Heart right ventricle (tissue), 16 donors: Measurements from ENCODE around the gene CLCN1. TPM values are rescaled to one million over a fixed set of nuclear protein-coding genes. Genes with fewer than 3 reads are reported as not detected.

Experiments used
- ATAC-seq, 8 donors: fragments of 200-7000 bp; cut with Tn5 transposase; one replicate each; pipeline ENCODE4 v1.9.1; 2020; ENCODE audit warnings: mild to moderate bottlenecking in 8 of 8, moderate library complexity in 8 of 8, moderate number of reproducible peaks in 1 of 8
- DNase-seq, 2 donors: peaks; one replicate each; pipeline ENCODE4 v3.0.0-alpha.2; 2020
- H3K27ac ChIP-seq, 10 donors: fragments of 200-600 bp; sonication (generic) in 2 of 10; one replicate each; pipeline versions ENCODE4 v1.5.0 to v1.8.0; 2020 to 2022; ENCODE audit warnings: mild to moderate bottlenecking in 3 of 10
- H3K27me3 ChIP-seq, 7 donors: fragments of 200-600 bp; one replicate each; pipeline ENCODE4 v1.8.0; 2021 to 2022; ENCODE audit warnings: mild to moderate bottlenecking in 2 of 7
- H3K36me3 ChIP-seq, 9 donors: fragments of 200-600 bp; sonication (generic) in 1 of 9; one replicate each; pipeline versions ENCODE4 v1.5.0 to v1.8.0; 2020 to 2022; ENCODE audit warnings: mild to moderate bottlenecking in 2 of 9
- H3K4me1 ChIP-seq, 9 donors: fragments of 200-600 bp; sonication (generic) in 1 of 9; one replicate each; pipeline versions ENCODE4 v1.5.0 to v1.8.0; 2020 to 2022; ENCODE audit warnings: mild to moderate bottlenecking in 4 of 9
- H3K4me3 ChIP-seq, 10 donors: fragments of 200-600 bp; sonication (generic) in 2 of 10; one replicate each; pipeline versions ENCODE4 v1.5.0 to v1.8.0; 2020 to 2022; ENCODE audit warnings: mild to moderate bottlenecking in 7 of 10, moderate library complexity in 2 of 10
- H3K9me3 ChIP-seq, 11 donors: fragments of 200-600 bp in 10 of 11; sonication (generic) in 2 of 11; one replicate each; pipeline versions ENCODE4 v1.5.0 to v1.8.0; 2013 to 2022; ENCODE audit warnings: mild to moderate bottlenecking in 2 of 11, control low read depth in 1 of 11, moderate library complexity in 1 of 11
- WGBS, 2 donors: extraction: QIAGEN DNeasy Blood & Tissue Kit; methylation state at CpG; one replicate each; pipeline ENCODE4 v1.1.7; 2013; ENCODE audit warnings: inconsistent platforms in 1 of 2; 5-methylcytosine and 5-hydroxymethylcytosine counted together
- intact Hi-C, 10 donors: fragments of 100-400 bp; cut with DNase I; formaldehyde crosslinking; loops; one replicate each; pipeline versions ENCODE4 v1.11.1 to v1.14.2; 2022
- polyA plus RNA-seq, 2 donors: library from polyadenylated mRNA; stranded (reverse); fragments of 200-250 nt; gene quantifications; one replicate each; pipeline ENCODE4 v1.2.3, GENCODE V29; 2013
- total RNA-seq, 10 donors: library from RNA; stranded (reverse); fragmentation: NEBNext Ultra II Directional in 3 of 10; extraction: Animal tissue kit (Norgen Biotek cat#: 25700) in 3 of 10; gene quantifications; one replicate each; pipeline versions ENCODE4 v1.2.1 to v1.2.4, GENCODE V29; 2021 to 2023
- TF ChIP-seq, protein P1 (sequence below), 9 donors: fragments of 200-600 bp; sonication (generic) in 2 of 9; IDR thresholded peaks; one replicate each; pipeline versions ENCODE4 v1.5.0 to v1.8.0; 2021 to 2022; ENCODE audit warnings: antibody characterized with exemption in 9 of 9, mild to moderate bottlenecking in 5 of 9, moderate library complexity in 1 of 9
- donor health status: Arrhythmogenic right ventricular cardiomyopathy.
- donor health status: ischemic (EF 13 %, LVEDD 7.1; RV severe dilation, severe dysfunction).
- donor health status: healthy with polysubstance abuse.
- donor health status: DM: no; HTN: yes; CAD: no.
- donor health status: DM: no; HTN: no; CAD: no.
- donor health status: ischemic (EF 25% LVEDD 6.9; RV normal size, moderate dysfunction).
- donor health status: ischemic (EF 25% LVEDD 5.7; RV mildly dilated, moderate dysfunction).
- donor health status: healthy.
- donor health status: DM: yes; HTN: yes; CAD: no.
- donor health status: Ischemic cardiomyopathy.
- donor health status: ischemic (EF 35%, LVEDD 5.7; RV mildly dilated, moderate dysfunction).
- donor health status: nonischemic (EF 11% LVEDD 7.7; RV severe dilation, severe dysfunction).
- donor health status: DM: yes; HTN: yes; CAD: no.
- donor health status: PGD.
- donor health status: ischemic (EF 29% LVEDD 5.4; RV normal size, mild dysfunction).
- donor health status: nonischemic (EF 23%, LVEDD 6.1; RV moderate dilation, normal function).

The CLCN1 gene
- total and polyA plus RNA-seq, 12 donors = 0.01 TPM; not detected in 11

GRCh38 chr7:143337216-143337615, 21.3 kb downstream of the CLCN1 start:
- no peaks in the 10 kb centered on the region for H3K36me3 ChIP-seq
- no peaks in the 10 kb centered on the region for H3K9me3 ChIP-seq
- peaks cover 0 to 29% (median 12%) of the 10 kb centered on the region in 7 donors for H3K27me3 ChIP-seq
- no peak for DNase-seq
- 87 to 91% methylated on average over 3 of the region's 3 CpGs for WGBS, 2 donors
- intact Hi-C loops = no loop called here
- no peaks in the 10 kb centered on the region for H3K4me1 ChIP-seq
- TF ChIP-seq, protein P1, sequence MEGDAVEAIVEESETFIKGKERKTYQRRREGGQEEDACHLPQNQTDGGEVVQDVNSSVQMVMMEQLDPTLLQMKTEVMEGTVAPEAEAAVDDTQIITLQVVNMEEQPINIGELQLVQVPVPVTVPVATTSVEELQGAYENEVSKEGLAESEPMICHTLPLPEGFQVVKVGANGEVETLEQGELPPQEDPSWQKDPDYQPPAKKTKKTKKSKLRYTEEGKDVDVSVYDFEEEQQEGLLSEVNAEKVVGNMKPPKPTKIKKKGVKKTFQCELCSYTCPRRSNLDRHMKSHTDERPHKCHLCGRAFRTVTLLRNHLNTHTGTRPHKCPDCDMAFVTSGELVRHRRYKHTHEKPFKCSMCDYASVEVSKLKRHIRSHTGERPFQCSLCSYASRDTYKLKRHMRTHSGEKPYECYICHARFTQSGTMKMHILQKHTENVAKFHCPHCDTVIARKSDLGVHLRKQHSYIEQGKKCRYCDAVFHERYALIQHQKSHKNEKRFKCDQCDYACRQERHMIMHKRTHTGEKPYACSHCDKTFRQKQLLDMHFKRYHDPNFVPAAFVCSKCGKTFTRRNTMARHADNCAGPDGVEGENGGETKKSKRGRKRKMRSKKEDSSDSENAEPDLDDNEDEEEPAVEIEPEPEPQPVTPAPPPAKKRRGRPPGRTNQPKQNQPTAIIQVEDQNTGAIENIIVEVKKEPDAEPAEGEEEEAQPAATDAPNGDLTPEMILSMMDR (IDR thresholded peaks at IDR 0.05) = no peak
- no peak overlapping the region for H3K4me3 ChIP-seq
- no peak overlapping the region for H3K27ac ChIP-seq
- ATAC-seq = no peak

GRCh38 chr7:143341842-143342241, 25.9 kb downstream of the CLCN1 start:
- intact Hi-C loops = no loop called here
- no peak for DNase-seq

DNA sequence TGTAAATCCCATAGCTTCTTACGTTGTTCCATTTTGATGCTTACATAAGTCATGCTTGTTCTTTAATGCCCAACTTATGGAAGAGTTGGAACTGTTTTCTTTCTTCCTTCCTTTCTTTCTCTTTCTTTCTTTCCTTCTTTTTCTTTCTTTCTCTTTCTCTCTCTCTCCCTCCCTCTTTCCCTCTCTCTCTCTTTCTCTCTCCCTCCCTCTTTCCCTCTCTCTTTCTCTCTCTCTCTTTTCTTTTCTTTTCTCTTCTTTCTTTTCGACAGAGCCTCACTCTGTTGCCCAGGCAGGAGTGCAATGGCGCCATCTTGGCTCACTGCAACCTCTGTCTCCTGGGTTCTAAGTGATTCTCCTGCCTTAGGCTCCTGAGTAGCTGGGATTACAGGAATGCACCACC, 27.7 kb downstream of the CLCN1 start:
- no peak for ATAC-seq
- Histone ChIP-seq H3K27ac (no peak overlapping the region), H3K9me3 (no peaks in the 10 kb centered on the region), H3K4me3 (no peak overlapping the region), H3K36me3 (no peaks in the 10 kb centered on the region), H3K27me3 (peaks cover 0 to 58% (median 35%) of the 10 kb centered on the region in 7 donors), H3K4me1 (peaks cover 0 to 11% (median 0%) of the 10 kb centered on the region in 9 donors)
- intact Hi-C loops = no loop called here
- 73 to 93% methylated on average over 3 of the region's 3 CpGs for WGBS, 2 donors
- TF ChIP-seq, protein P1 (IDR thresholded peaks at IDR 0.05) = no peak
- DNase-seq = no peak

More at GRCh38 chr7:143341842-143342241, 25.9 kb downstream of the CLCN1 start:
- TF ChIP-seq, protein P1 (IDR thresholded peaks at IDR 0.05) = no peak
- no peak overlapping the region for H3K27ac ChIP-seq
- H3K4me3 ChIP-seq = no peak overlapping the region
- no peaks in the 10 kb centered on the region for H3K9me3 ChIP-seq
- H3K36me3 ChIP-seq = no peaks in the 10 kb centered on the region
- H3K27me3 ChIP-seq = peaks cover 0 to 68% (median 38%) of the 10 kb centered on the region in 7 donors
- whole genome bisulfite sequencing, 2 donors = 87 to 89% methylated on average over 8 of the region's 8 CpGs
- no peak for ATAC-seq
- H3K4me1 ChIP-seq = peaks cover 0 to 11% (median 0%) of the 10 kb centered on the region in 9 donors

- Histone ChIP-seq H3K4me1 (peaks cover 0 to 11% (median 0%) of the 10 kb centered on the region in 9 donors), H3K4me3 (peak overlapping the region in 4 of 10 donors; percentile 6 to 34 (median 23)), H3K27ac (no peak overlapping the region), H3K36me3 (no peaks in the 10 kb centered on the region), H3K9me3 (no peaks in the 10 kb centered on the region), H3K27me3 (peaks cover 0 to 50% (median 30%) of the 10 kb centered on the region in 7 donors)
- TF ChIP-seq, protein P1 (IDR thresholded peaks at IDR 0.05) = peak in 8 of 9 donors; percentile 21 to 64 (median 48)
- DNase-seq = peak in 1 of 2 donors; percentile 48
- 5 to 6% methylated on average over 35 of the region's 35 CpGs for WGBS, 2 donors
- peak in 7 of 8 donors; percentile 59 to 82 (median 67) for ATAC-seq
- intact Hi-C loops = loop anchor here in 1 of 10 donors (5.0 kb wide), 1 partner anchor 62 kb away; the partner anchor contains the start of gene EPHA1
Measured at GRCh38 chr7:143345428-143345900, 29.6 kb downstream of the CLCN1 start.
